Psoas muscle (tissue), 8 donors: ENCODE data around the gene PUM1. TPM values are rescaled to one million over a fixed set of nuclear protein-coding genes. Genes with fewer than 3 reads are reported as not detected.
A peak's percentile ranks its signal among the peaks of the same experiment; 100 is the strongest.

Experiments used
- ATAC-seq, 4 donors: fragments of 200-7000 bp; cut with Tn5 transposase; one replicate each; pipeline ENCODE4 v1.9.1; 2020; ENCODE audit warnings: moderate library complexity in 3 of 4, mild to moderate bottlenecking in 2 of 4
- DNase-seq, 2 donors: peaks; one replicate each; pipeline ENCODE4 v3.0.0-alpha.2; 2020
- H3K27ac ChIP-seq: fragments of 200-600 bp; one replicate; pipeline ENCODE4 v1.8.0; 2022
- H3K27me3 ChIP-seq, 3 donors: fragments of 200-600 bp in 1 of 3; one replicate each; pipeline versions ENCODE4 v1.6.1 to v1.8.0; 2013 to 2022; ENCODE audit warnings: low read length in 2 of 3, mild to moderate bottlenecking in 2 of 3, moderate library complexity in 1 of 3; ENCODE audit not compliant: insufficient read depth in 3 of 3
- H3K36me3 ChIP-seq, 2 donors: fragments of 200-600 bp in 1 of 2; one replicate each; pipeline versions ENCODE4 v1.6.1 to v1.8.0; 2013 to 2022; ENCODE audit warnings: low read depth in 1 of 2, mild to moderate bottlenecking in 1 of 2, moderate library complexity in 1 of 2; ENCODE audit not compliant: insufficient read depth in 1 of 2
- H3K4me1 ChIP-seq: fragments of 200-600 bp; one replicate; pipeline ENCODE4 v1.8.0; 2022
- H3K4me3 ChIP-seq: fragments of 200-600 bp; one replicate; pipeline ENCODE4 v1.8.0; 2022; ENCODE audit warnings: mild to moderate bottlenecking
- H3K9me3 ChIP-seq: fragments of 200-600 bp; one replicate; pipeline ENCODE4 v1.8.0; 2022
- CTCF ChIP-seq: fragments of 200-600 bp; IDR thresholded peaks from one replicate; pipeline ENCODE4 v1.8.0; 2022; ENCODE audit warnings: antibody characterized with exemption
- WGBS, 3 donors: extraction: QIAGEN DNeasy Blood & Tissue Kit; methylation state at CpG; one replicate each; pipeline versions ENCODE4 v1.1.6 to v1.1.7; 2013; 5-methylcytosine and 5-hydroxymethylcytosine counted together
- intact Hi-C, 2 donors: fragments of 100-400 bp; cut with DNase I; formaldehyde crosslinking; loops; one replicate each; pipeline versions ENCODE4 v1.11.0 to v1.14.2; 2022
- polyA plus RNA-seq, 3 donors: library from polyadenylated mRNA; stranded (reverse); fragments of 200-250 nt; gene quantifications; one replicate each; pipeline ENCODE4 v1.2.3, GENCODE V29; 2013
- total RNA-seq, 4 donors: library from RNA; stranded (reverse); fragmentation: NEBNext Ultra II Directional in 2 of 4; extraction: Animal tissue kit (Norgen Biotek cat#: 25700) in 2 of 4; gene quantifications; one replicate each; pipeline versions ENCODE4 v1.2.1 to v1.2.4, GENCODE V29; 2021 to 2023
- donor health status: healthy with polysubstance abuse.
- donor health status: DM: no; HTN: no; CAD: no; lungs with moderate emphysema.
- donor health status: Bipolar disorder and iron deficiency.
- donor health status: healthy.
- donor health status: DM: yes; HTN: yes; CAD: no.
- donor health status: DM: no; HTN: no; CAD: no.
- donor health status: DM: no; HTN: no; CAD: no.
- donor health status: DM: yes; HTN: yes; CAD: no.

The PUM1 gene
- total and polyA plus RNA-seq, 7 donors = 16.8 to 93.4 (median 80.0) TPM

DNA sequence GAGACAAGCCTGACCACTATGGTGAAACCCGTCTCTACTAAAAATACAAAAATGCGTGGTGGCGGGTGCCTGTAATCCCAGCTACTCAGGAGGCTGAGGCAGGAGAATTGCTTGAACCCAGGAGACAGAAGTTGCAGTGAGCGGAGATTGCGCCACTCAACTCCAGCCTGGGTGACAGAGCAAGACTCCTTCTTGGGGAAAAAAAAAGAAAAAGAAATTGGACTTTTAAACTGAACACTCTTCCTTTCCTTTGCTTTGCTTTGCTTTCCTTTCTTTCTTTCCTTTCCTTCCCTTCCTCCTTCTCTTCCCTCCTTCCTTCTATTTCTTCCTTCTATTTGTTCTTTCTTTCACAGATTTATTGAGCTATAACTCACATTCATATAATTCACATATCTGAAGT lies 43.3 kb upstream of the PUM1 start:
- Histone ChIP-seq H3K4me3 (no peak overlapping the region), H3K36me3 (no peaks in the 10 kb centered on the region), H3K27ac (no peak overlapping the region), H3K4me1 (no peaks in the 10 kb centered on the region), H3K27me3 (no peaks in the 10 kb centered on the region), H3K9me3 (no peaks in the 10 kb centered on the region)
- no peak for ATAC-seq
- 86 to 92% (median 90%) methylated on average over 5 of the region's 5 CpGs for WGBS, 3 donors
- no peak for TF ChIP-seq CTCF
- DNase-seq = no peak
- intact Hi-C loops = no loop called here

DNA sequence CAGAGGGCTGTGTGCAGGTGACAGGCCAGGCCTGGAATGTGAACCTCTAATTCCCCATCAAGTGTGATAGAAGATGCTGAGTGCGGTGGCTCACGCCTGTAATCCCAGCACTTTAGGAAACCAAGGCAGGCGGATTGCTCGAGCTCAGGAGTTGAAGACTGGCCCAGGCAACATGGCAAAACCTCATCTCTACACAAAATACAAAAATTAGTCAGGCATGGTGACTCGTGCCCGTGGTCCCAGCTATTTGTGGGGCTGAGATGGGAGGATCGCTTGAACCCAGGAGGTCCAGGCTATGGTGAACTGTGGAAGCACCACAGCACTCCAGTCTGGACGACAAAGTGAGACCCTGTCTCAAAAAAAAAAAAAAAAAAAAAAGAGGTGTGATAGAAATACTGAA lies 40.1 kb upstream of the PUM1 start:
- H3K4me1 ChIP-seq = peaks cover 7% of the 10 kb centered on the region
- TF ChIP-seq CTCF = no peak

DNA sequence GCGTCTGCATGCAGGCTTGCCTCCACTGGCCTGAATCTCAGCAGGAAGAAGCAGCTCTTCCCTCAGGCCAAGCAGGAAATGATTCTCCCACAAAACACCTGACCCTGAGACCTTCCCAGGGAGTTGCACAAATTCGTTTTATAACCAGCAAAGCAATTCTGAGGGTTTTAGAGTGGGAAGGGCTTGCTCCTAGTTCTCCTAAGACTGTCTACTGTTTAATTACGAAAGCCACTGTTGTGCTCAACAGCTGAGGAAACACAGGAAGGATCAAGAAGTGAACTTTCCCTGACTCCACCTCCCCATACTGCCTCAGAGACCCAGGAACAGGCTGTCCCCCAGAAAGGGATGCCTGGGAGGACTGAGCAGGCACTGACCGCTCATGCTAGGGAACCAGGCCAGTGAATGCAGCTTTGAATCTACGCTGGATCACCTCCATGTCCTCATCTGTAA lies 37.0 kb upstream of the PUM1 start:
- TF ChIP-seq CTCF = no peak

More for the DNA sequence above, 40.1 kb upstream of the PUM1 start:
- ATAC-seq (no peak), DNase-seq (no peak)
- Histone ChIP-seq H3K9me3 (no peaks in the 10 kb centered on the region), H3K4me3 (no peak overlapping the region), H3K27me3 (no peaks in the 10 kb centered on the region), H3K36me3 (no peaks in the 10 kb centered on the region), H3K27ac (no peak overlapping the region)
- intact Hi-C loops = no loop called here
- 86 to 94% (median 87%) methylated on average over 8 of the region's 8 CpGs for WGBS, 3 donors

GRCh38 chr1:31101147-31101502 lies 35.6 kb upstream of the PUM1 start:
- Histone ChIP-seq H3K27me3 (no peaks in the 10 kb centered on the region), H3K4me1 (peaks cover 7% of the 10 kb centered on the region), H3K9me3 (no peaks in the 10 kb centered on the region), H3K4me3 (no peak overlapping the region), H3K27ac (no peak overlapping the region), H3K36me3 (no peaks in the 10 kb centered on the region)
- 59 to 70% (median 68%) methylated on average over 4 of the region's 4 CpGs for WGBS, 3 donors
- no peak for TF ChIP-seq CTCF
- DNase-seq (no peak), ATAC-seq (no peak)
- intact Hi-C loops = no loop called here

More for the DNA sequence above, 37.0 kb upstream of the PUM1 start:
- ATAC-seq = peak in 3 of 4 donors; percentile 71 to 92 (median 89)
- Histone ChIP-seq H3K36me3 (no peaks in the 10 kb centered on the region), H3K4me1 (peaks cover 7% of the 10 kb centered on the region), H3K4me3 (no peak overlapping the region), H3K9me3 (no peaks in the 10 kb centered on the region), H3K27ac (no peak overlapping the region), H3K27me3 (no peaks in the 10 kb centered on the region)
- DNase-seq = no peak
- whole genome bisulfite sequencing, 3 donors = 32 to 51% (median 45%) methylated on average over 5 of the region's 5 CpGs
- intact Hi-C loops = no loop called here

- TF ChIP-seq CTCF = no peak
- intact Hi-C loops = no loop called here
- DNase-seq (no peak), ATAC-seq (no peak)
- no peaks in the 10 kb centered on the region for H3K27me3 ChIP-seq
- H3K4me3 ChIP-seq = no peak overlapping the region
- H3K9me3 ChIP-seq = no peaks in the 10 kb centered on the region
- no peaks in the 10 kb centered on the region for H3K36me3 ChIP-seq
- H3K4me1 ChIP-seq = peaks cover 7% of the 10 kb centered on the region
- H3K27ac ChIP-seq = no peak overlapping the region
- 82 to 86% (median 83%) methylated on average over 6 of the region's 6 CpGs for WGBS, 3 donors
These were observed 33.9 kb upstream of the PUM1 start for GRCh38 chr1:31099293-31100032.
